TTC549 (cell line): Measurements from ENCODE around the gene ZNF892.
"Not testable (repeated sequence)": the region's sequence is repeated elsewhere in the genome, so short reads cannot be mapped to it uniquely, and the experiment has no call there.

Experiments used
- FAIRE-seq: peaks from 2 replicates; lab custom pipeline; 2012; peaks lifted over from hg19 to GRCh38; lab: Jason Lieb, UNC

The ZNF892 gene

DNA sequence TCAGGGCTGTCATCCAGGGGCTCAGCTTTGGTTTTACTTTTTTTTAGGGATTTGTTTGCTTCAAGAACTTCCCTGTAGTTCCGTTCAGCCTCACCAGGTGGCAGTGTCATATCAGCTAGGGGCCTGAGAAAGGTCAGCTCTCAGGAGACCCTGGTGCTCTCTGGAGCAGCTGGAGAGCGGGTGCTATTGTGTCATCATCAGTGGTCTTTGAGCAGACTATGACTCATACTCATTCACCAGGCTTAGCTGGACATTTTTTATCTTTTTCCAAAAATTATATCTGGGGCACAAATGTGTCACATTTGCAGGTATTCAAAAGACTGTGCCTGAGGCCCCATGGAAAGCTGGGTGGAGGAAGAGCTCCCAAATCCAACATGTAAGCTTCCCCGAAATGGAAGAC lies 24.4 kb downstream of the ZNF892 start:
- FAIRE-seq: no peak

DNA sequence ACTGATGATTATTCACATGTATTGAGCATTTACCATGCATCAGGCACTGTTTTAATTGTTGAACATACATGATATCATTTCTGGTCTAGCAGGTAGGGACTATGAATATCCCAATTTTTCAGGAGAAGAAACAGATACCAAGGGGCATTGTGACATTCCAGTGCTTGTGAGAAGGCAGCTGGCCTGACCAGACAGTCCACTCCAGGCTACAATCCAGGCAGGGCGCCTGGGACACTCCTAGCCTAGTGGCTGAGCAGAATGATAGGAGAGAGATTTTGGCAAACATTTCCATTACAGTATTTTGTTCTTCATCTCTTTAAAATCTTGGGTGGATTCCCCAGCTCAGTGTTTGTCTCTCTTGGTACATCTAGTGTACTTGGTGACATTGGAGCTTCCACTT lies 24.9 kb downstream of the ZNF892 start:
- FAIRE-seq: no peak

DNA sequence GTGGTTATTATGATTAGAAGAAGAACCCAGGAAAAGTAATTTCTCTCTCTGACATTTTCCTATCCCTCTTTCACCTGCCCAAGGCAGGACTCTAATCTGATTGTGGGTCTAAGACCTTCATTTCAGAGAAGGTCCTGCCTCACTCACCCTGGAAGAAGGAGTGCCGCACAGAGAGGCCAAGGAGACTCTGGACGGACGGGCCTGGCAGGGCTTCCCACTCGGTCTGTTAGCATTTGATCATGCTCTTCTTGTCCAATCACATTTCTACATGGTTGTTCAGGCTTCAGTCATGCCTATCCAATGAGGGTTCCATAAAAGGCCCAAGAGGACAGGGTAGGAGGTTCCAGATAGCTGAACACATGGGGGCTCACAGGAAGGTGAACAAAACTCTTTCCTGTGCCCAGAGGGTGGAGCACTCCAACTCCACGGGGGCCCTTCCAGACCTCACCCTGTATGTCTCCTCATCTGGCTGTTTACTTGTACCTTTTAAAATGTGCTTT lies 27.0 kb downstream of the ZNF892 start:
- no peak for FAIRE-seq

DNA sequence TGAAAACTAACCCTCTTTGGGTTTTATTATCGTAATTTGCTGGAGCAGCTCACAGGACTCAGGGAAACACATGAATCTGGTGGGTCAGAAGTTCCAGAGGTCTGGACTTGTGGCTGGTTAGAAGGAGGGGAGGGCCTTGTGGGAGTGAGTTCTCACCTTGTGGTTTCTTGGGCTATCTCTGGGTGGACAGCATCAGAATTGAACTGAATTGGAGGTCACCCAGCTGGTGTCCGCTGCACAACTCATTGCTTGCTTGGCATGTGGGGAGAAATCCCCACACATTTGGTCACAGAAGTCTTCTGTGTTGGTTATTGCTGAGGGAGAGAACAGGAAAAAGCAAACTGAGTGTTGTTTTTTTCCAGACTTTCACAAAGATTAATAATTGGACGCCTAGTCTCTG lies 27.5 kb downstream of the ZNF892 start:
- FAIRE-seq: no peak

DNA sequence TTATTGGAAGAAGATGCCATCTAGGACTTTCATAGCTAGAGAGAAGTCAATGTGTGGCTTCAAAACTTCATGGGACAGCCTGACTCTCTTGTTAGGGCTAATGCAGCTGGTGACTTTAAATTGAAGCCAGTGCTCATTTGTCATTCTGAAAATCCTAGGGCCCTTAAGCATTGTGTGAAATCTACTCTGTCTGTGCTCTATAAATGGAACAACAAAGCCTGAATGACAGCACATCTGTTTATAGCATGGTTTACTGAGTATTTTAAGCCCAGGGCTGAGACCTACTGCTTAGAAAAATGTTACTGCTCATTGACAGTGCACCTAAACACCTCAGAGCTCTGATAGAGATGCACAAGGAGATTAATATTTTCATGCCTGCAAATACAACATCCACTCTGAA lies 30.8 kb downstream of the ZNF892 start:
- no peak for FAIRE-seq

DNA sequence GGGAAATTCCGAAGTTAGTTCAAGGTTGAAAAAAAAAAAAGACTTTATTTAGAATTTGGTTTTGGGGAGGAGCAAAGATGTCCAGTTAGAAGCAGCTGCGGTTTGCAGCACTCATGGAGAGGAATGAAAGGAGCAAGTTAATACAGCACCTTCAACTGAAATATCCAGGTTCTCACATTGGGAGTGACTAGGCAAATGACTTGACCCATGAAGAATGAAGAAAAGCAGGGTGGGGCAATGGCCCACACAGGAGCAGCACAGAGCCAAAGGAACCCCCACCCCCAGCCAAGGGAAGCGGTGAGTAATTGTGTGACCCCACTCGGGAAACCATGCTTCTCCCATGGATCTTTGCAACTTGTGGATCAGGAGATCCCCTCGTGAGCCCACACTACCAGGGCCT lies 32.8 kb downstream of the ZNF892 start:
- no peak for FAIRE-seq

DNA sequence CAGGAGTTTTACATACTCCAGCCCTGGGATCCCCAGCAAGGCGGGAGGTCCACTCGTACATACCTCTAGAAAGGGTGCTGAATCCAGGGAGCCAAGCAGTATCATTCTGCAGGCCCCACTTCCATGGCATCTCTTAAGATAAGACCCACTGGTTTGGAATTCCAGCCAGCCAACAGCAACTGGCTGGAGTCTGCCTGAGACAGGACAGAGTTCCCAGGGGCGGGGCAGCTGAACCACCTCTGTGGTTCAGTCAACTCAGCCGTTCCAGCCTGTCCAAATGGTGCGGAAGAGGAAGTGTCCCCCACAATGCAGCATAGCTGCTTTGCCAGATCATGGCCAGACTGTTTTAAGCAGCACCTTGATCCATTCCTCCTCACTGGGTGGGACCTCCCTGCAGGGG lies 33.2 kb downstream of the ZNF892 start:
- FAIRE-seq: no peak

DNA sequence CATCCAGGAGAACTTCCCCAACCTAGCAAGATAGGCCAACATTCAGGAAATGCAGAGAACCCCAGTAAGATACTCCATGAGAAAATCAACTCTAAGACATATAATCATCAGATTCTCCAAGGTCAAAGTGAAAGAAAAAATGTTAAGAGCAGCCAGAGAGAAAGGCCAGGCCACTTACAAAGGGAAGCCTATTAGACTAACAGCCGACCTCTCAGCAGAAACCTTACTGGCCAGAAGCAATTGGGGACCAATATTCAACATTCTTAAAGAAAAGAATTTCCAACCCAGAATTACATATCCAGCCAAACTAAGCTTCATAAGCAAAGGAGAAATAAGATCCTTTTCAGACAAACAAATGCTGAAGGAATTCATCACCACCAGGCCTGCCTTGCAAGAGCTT lies 34.8 kb downstream of the ZNF892 start:
- not testable (repeated sequence) for FAIRE-seq
